Measurements from ENCODE around the gene RFK. TPM values are rescaled to one million over a fixed set of nuclear protein-coding genes. Genes with fewer than 3 reads are reported as not detected.
A peak's percentile ranks its signal among the peaks of the same experiment; 100 is the strongest.

The RFK gene
- total and polyA plus RNA-seq, 2 of the 13 experiments (the other 11 are each of a cell fraction or from before 2014, with no cell fraction given), result 18.2 to 37.2 TPM

GRCh38 chr9:76374783-76375559, 19.3 kb downstream of the RFK start (continued):
- no peak for TF ChIP-seq CHD2 (IDR thresholded peaks at IDR 0.05; ENCODE audit: low read depth, low read length)
- TF ChIP-seq NFYC (CRISPR knock-in tag; IDR thresholded peaks at IDR 0.05), result no peak
- TF ChIP-seq, protein P1, sequence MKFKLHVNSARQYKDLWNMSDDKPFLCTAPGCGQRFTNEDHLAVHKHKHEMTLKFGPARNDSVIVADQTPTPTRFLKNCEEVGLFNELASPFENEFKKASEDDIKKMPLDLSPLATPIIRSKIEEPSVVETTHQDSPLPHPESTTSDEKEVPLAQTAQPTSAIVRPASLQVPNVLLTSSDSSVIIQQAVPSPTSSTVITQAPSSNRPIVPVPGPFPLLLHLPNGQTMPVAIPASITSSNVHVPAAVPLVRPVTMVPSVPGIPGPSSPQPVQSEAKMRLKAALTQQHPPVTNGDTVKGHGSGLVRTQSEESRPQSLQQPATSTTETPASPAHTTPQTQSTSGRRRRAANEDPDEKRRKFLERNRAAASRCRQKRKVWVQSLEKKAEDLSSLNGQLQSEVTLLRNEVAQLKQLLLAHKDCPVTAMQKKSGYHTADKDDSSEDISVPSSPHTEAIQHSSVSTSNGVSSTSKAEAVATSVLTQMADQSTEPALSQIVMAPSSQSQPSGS (CRISPR knock-in tag; IDR thresholded peaks at IDR 0.05), result no peak
- TF ChIP-seq CREM (IDR thresholded peaks at IDR 0.05), result peak; percentile 82
- no peak for TF ChIP-seq CREM (CRISPR knock-in tag; IDR thresholded peaks at IDR 0.05)
- no peak for TF ChIP-seq TBP (CRISPR knock-in tag; IDR thresholded peaks at IDR 0.05)
- peak; percentile 48; the same call in 1 of the 2 replicates for TF ChIP-seq NR2F6 (IDR thresholded peaks at IDR 0.05)
- peak; percentile 69 for TF ChIP-seq NR2F6 (CRISPR knock-in tag; IDR thresholded peaks at IDR 0.05)
- TF ChIP-seq EHMT2 (IDR thresholded peaks at IDR 0.05; ENCODE audit: borderline replicate concordance, low read depth, low read length), result no peak
- TF ChIP-seq MAFK (conservative IDR thresholded peaks at IDR 0.05 in 1 of 2, IDR thresholded peaks at IDR 0.05 in 1 of 2; ENCODE audit: low read length in 2 of 2), result no peak
- TF ChIP-seq ZNF17 (CRISPR knock-in tag; IDR thresholded peaks at IDR 0.05), result no peak
- peak; percentile 92 for TF ChIP-seq FOXA3 (CRISPR knock-in tag; IDR thresholded peaks at IDR 0.05)
- no peak for TF ChIP-seq NFATC3 (CRISPR knock-in tag; IDR thresholded peaks at IDR 0.05)
- TF ChIP-seq ZNF607 (CRISPR knock-in tag; IDR thresholded peaks at IDR 0.05; ENCODE audit: borderline replicate concordance), result no peak
- TF ChIP-seq, protein P2, sequence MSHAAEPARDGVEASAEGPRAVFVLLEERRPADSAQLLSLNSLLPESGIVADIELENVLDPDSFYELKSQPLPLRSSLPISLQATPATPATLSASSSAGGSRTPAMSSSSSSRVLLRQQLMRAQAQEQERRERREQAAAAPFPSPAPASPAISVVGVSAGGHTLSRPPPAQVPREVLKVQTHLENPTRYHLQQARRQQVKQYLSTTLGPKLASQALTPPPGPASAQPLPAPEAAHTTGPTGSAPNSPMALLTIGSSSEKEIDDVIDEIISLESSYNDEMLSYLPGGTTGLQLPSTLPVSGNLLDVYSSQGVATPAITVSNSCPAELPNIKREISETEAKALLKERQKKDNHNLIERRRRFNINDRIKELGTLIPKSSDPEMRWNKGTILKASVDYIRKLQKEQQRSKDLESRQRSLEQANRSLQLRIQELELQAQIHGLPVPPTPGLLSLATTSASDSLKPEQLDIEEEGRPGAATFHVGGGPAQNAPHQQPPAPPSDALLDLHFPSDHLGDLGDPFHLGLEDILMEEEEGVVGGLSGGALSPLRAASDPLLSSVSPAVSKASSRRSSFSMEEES (CRISPR knock-in tag; IDR thresholded peaks at IDR 0.05), result no peak
- no peak for TF ChIP-seq FUBP1 (CRISPR knock-in tag; IDR thresholded peaks at IDR 0.05; ENCODE audit: borderline replicate concordance)
- TF ChIP-seq ZKSCAN1 (IDR thresholded peaks at IDR 0.05; ENCODE audit: low read length), result no peak
- no peak for TF ChIP-seq NBN (conservative IDR thresholded peaks at IDR 0.05)
- TF ChIP-seq RARG (CRISPR knock-in tag; IDR thresholded peaks at IDR 0.05; ENCODE audit: low read depth), result no peak
- no peak; the same call in 1 of the 2 replicates for TF ChIP-seq ZNF792 (CRISPR knock-in tag; IDR thresholded peaks at IDR 0.05)
- no peak for TF ChIP-seq SCMH1 (CRISPR knock-in tag; IDR thresholded peaks at IDR 0.05; ENCODE audit: borderline replicate concordance)
- TF ChIP-seq YEATS2 (CRISPR knock-in tag; IDR thresholded peaks at IDR 0.05; ENCODE audit: borderline replicate concordance), result no peak
- TF ChIP-seq JDP2 (CRISPR knock-in tag; IDR thresholded peaks at IDR 0.05; ENCODE audit: borderline replicate concordance), result no peak
- TF ChIP-seq JUN (CRISPR knock-in tag; IDR thresholded peaks at IDR 0.05), result no peak
- no peak; the same call in 1 of the 2 replicates for TF ChIP-seq RFX5 (IDR thresholded peaks at IDR 0.05; ENCODE audit: low read depth, low read length)
- TF ChIP-seq HDAC1 (CRISPR knock-in tag; IDR thresholded peaks at IDR 0.05), result no peak
- TF ChIP-seq GTF3A (CRISPR knock-in tag; conservative IDR thresholded peaks at IDR 0.05), result no peak
- TF ChIP-seq STAT5B (CRISPR knock-in tag; IDR thresholded peaks at IDR 0.05), result no peak
- TF ChIP-seq ZNF737 (CRISPR knock-in tag; IDR thresholded peaks at IDR 0.05; ENCODE audit: borderline replicate concordance), result no peak
- no peak for TF ChIP-seq CHD4 (IDR thresholded peaks at IDR 0.05; ENCODE audit: borderline replicate concordance, low read length)

Measured in HepG2 (cell line).